ENCODE results near the gene SYT7.

Gene SYT7

DNA sequence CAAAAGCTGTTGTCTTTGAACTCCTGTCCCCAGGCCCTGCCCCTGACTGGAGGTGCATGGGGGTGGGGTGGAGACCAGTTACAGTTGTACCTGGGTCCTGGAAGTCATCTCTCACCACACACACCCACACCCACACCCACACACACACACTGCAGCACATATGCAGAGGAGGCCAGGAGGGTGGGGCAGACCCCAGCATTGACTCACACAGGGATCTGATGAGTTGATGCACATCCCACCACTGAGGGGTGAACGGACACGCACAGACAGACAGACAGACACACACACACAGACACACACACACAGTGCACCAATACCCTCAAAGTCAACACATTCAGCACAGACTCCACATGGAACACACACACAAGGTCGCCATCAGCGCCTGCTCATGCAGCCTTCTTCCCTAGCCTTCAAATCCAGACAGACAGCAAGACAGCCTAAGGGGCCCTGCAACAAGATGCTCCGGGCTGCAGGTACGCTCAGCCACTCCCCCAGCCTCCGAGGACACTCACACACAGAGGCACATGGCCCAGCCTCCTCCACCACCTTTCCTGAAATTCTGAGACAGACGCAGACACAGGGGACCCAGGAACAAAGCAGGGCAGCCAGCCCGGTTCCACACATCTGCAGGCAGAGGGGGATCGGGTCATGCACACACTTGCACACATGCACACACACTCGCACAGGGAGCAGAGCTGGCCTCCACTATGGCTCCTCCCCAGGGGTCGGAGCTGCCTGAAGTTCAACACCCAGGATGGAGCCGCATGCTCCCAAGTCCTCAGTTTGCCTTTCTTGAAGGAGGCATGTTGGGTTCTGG, 26.5 kb downstream of the SYT7 start:
- DNase-seq (no peak), ATAC-seq (peak; percentile 30)
- Mint-ChIP-seq H3K4me3 (no peak overlapping the region), H3K27me3 (peaks cover 82% of the 10 kb centered on the region), H3K4me1 (peaks cover 23% of the 10 kb centered on the region), H3K27ac (no peak overlapping the region), H3K9me3 (no peaks in the 10 kb centered on the region)

DNA sequence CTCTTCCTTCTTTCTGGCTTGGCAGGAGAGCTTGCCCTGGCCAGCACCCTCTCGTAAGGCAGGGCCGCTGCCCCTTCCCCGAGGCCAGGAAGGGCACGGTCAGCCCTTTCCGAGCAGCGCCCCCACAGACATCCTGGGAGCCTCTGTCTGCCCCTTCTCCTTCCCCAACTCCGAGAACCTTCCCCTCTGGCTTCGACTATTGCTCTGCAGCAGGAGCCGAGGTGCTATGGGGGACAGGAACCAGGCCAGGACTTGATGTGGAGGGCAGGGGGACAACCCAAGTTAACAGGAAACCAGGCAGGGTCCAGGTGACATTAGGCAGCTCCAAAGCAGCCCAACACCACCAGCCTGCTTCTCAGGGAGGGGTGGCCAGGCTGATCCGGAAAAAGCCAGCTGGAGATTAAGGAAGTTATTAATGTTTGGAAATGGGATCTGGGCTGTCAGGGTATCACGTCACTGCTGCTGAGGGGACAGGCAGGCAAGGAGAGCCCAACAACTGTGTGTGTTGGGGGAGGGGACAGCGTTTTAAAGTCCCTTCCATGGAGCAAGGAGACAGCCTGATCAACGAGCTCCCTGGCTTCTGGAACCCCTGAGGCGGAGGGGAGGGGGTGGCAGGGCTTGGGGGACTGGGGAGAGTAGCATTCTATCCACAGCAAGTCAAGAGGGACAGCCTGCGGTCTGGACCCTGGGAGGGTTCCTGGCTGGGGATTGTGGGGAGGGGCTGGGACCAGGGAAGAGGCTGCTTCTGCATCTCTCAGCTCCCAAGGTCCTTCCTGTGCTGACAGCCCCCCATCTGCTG, 27.3 kb downstream of the SYT7 start:
- H3K27ac Mint-ChIP-seq = no peak overlapping the region
- no peak for ATAC-seq
- no peaks in the 10 kb centered on the region for H3K9me3 Mint-ChIP-seq
- H3K4me3 Mint-ChIP-seq = no peak overlapping the region
- no peak for DNase-seq
- peaks cover 82% of the 10 kb centered on the region for H3K27me3 Mint-ChIP-seq
- H3K4me1 Mint-ChIP-seq = peaks cover 23% of the 10 kb centered on the region

DNA sequence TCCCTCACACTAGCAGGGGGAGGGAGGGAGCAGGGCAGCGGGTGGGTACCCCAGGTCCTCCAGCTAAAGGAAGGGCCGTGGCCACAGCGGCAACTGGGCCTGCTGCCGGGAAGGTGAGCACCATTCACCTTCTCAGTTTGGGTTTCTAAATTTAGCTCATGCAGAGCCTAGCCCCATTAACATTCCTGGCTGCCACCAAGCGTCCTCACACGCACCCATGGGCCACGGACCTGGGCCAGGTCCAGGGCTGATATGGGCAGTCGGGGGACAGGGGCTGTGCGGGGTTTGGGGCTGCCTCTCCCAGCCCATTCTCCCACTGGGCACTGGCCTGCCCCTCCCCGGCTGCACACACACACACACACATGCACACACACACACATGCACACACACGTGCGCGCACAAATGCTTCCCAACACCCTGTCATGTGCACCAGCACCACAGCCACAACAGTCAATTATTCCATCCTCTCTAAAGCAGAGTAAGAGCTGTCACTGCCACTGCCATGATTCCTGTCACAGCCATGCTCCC, 28.7 kb downstream of the SYT7 start:
- DNase-seq = no peak
- H3K4me3 Mint-ChIP-seq = no peak overlapping the region
- no peak overlapping the region for H3K27ac Mint-ChIP-seq
- no peak for ATAC-seq
- peaks cover 23% of the 10 kb centered on the region for H3K4me1 Mint-ChIP-seq
- no peaks in the 10 kb centered on the region for H3K9me3 Mint-ChIP-seq
- H3K27me3 Mint-ChIP-seq = peaks cover 77% of the 10 kb centered on the region

DNA sequence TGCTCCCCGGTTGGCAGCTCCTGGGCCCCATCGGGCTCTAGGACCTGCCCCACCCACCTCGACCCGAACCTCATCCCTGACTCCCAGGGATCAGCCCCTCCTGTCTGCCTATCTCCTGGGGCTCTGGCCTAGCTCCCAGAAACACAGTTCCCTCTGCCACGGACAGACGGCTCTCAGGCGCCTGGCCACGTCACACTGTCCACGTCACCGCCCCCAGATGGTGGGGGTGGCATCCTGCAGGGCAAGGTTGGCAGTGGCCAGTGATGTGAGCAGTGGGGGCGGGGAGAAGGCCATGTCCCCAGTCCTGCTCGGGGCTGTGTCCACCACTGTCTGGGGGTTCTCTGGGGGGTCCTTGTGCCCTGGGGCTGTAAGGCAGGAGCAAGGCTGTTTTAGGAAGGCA, 29.2 kb downstream of the SYT7 start:
- DNase-seq (no peak), ATAC-seq (no peak)
- no peak overlapping the region for H3K4me3 Mint-ChIP-seq
- H3K27me3 Mint-ChIP-seq = peaks cover 71% of the 10 kb centered on the region
- no peak overlapping the region for H3K27ac Mint-ChIP-seq
- H3K9me3 Mint-ChIP-seq = no peaks in the 10 kb centered on the region
- peaks cover 22% of the 10 kb centered on the region for H3K4me1 Mint-ChIP-seq

DNA sequence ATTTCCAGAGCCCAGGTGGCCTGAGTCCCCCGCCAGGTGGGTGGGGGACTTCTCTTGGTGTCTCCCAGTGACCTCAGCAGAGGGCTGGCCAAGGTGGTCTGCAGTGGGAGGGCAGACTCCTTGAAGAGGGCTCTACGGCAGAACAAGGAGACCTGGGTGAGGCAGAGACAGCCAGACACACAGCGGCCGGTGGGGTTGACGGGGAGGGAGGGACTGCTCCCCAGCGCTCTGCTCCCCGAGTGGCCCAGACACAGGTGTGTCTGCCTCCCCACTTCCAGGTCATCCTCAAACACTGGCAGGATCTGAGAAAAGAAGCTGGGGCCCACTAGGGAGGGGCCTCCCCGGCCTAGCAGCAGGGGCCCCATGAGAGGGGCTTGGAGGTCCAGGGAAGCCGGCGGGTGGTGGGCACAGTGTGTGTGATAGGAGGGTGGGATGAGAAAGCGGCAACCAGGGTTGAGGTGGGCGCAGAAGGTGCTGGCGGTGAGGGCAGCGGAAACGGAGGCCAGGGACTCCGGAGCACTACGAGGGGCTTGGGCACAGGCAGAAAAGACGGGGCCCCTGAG, 30.1 kb downstream of the SYT7 start:
- DNase-seq (no peak), ATAC-seq (no peak)
- peaks cover 18% of the 10 kb centered on the region for H3K4me1 Mint-ChIP-seq
- H3K4me3 Mint-ChIP-seq = no peak overlapping the region
- H3K9me3 Mint-ChIP-seq = no peaks in the 10 kb centered on the region
- H3K27me3 Mint-ChIP-seq = peaks cover 64% of the 10 kb centered on the region
- peak overlapping the region in 1 of 2 donors; percentile 57 for H3K27ac Mint-ChIP-seq

DNA sequence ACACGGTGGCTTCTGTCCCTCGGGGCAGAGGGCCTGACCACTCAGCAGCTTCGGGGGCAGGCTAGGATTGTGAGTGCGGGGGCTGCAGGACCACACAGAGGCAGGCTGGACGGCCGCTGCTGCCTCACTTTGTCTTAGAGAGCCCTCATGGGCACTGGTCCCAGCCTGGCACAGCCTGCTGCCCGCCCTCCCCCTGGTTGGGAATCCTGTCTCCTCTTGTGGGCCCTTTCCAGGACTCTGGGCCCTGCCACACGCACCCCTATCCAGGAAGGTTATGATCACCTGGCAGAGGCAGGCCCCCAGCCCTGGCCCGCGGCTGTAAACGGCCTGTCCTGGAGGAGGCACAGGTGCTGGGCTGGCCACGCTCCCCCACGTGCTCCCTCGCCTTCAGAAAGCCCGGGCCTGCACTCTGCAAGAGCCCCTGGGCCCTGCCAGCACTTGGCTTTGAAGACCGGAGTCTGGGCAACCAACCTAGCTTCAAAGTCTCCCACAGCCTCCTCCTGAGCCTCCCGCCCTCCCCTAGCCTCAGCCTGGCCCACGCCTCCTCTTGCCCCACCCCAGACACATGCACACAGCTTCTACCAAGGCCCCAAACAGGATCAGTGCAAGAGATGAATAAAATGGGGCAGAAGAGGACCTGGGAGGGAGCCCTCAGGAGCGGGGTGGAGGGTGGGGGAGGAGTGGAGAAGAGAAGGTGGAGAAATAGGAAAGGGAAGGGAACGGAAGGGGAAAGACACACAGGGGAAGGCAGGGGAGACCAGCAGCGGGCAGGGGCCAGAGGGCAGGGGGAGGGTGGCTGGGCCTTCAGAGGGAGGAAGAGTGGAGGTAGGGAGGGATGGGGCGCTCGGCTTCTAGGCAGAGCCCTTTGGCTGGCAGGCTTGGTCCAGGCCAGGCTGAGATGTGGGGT, 31.0 kb downstream of the SYT7 start:
- Mint-ChIP-seq H3K9me3 (no peaks in the 10 kb centered on the region), H3K27me3 (peaks cover 64% of the 10 kb centered on the region), H3K4me3 (no peak overlapping the region), H3K4me1 (peaks cover 18% of the 10 kb centered on the region), H3K27ac (no peak overlapping the region)
- DNase-seq (no peak), ATAC-seq (no peak)

DNA sequence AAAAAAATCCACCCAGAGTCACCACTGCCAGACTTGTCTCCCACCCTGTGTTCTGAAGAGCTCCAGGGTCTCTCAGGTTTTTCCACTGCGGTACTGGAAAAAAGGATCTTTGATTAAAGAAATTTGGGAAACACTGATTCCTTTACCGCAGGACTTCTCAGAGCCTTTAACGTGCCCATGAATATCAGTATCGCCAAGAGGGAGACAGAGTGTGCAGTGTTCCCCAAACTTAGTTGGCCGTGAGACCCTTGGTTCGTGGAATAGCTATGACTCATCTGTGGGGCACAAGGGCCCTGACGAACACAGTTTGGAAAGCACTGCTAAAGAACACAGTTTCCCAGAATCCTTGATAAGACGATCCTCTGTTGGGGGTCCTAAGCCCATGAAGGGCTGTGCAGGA, 31.7 kb downstream of the SYT7 start:
- DNase-seq (no peak), ATAC-seq (no peak)
- peaks cover 12% of the 10 kb centered on the region for H3K4me1 Mint-ChIP-seq
- H3K4me3 Mint-ChIP-seq = no peak overlapping the region
- no peak overlapping the region for H3K27ac Mint-ChIP-seq
- no peaks in the 10 kb centered on the region for H3K9me3 Mint-ChIP-seq
- H3K27me3 Mint-ChIP-seq = peaks cover 59% of the 10 kb centered on the region

DNA sequence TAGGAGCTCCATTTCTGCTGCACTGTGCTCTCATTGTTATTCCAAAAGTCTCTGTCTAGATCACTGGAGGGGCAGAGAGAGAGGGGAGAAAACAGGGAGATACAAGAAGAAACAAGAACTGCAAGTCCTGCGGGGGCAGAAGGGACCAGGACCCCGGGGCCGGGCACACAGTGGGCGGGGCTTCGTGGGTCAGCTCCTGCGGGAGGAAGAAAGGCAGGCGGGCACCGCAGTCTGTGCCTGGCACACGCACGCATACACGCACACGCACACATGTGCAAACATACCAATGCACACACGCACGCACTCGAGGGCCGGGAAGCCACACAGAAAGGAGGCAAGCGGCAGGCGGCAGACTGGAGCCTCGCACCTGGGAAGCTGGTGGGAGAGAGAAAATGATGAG, 33.6 kb downstream of the SYT7 start:
- ATAC-seq (no peak), DNase-seq (no peak)
- Mint-ChIP-seq H3K27me3 (peaks cover 42% of the 10 kb centered on the region), H3K4me3 (no peak overlapping the region), H3K9me3 (no peaks in the 10 kb centered on the region), H3K4me1 (no peaks in the 10 kb centered on the region), H3K27ac (no peak overlapping the region)

DNA sequence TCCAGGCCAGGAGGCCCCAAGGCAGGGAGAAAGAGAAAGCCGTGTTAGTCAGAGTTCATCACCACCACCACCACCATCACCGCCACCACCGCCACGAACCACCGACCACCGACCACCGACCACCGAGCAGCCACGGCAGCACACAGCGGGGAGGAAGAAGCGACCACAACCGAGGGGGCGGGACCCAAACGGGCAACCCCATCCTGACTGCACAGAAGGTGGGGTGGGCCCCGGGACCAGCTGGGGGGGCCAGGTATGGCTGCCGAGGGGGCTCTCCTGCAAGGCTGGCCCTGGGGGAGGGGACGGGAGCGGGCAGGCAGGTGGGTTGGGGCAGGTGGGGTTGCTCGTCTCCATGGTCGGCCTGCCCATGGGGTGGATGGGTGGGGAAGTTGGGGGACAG, 34.2 kb downstream of the SYT7 start:
- ATAC-seq (no peak), DNase-seq (peak in 1 of 2 donors; percentile 20)
- no peak overlapping the region for H3K4me3 Mint-ChIP-seq
- H3K4me1 Mint-ChIP-seq = no peaks in the 10 kb centered on the region
- H3K9me3 Mint-ChIP-seq = no peaks in the 10 kb centered on the region
- H3K27ac Mint-ChIP-seq = no peak overlapping the region
- peaks cover 44% of the 10 kb centered on the region for H3K27me3 Mint-ChIP-seq

DNA sequence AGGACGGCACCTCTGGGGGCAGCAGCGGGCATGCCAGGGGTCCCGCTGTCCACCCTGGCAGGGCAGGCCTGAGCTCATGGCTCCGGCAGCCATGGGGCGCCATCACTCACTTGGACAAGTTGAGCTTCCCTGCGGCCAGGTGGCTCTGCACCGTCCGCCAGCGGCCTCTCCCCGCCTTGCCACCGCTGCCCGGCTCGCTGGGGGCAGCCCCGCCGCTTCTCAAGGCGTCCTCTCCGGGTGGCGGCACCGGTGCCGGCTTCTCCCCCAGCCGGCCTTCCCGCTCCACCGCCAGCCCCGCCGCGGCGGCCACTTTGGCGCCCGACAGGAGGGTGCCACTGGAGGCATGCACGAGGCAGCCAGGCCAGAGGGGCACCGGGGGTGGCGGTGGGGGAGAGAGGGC, 35.0 kb downstream of the SYT7 start:
- DNase-seq (no peak), ATAC-seq (no peak)
- H3K27me3 Mint-ChIP-seq = peaks cover 44% of the 10 kb centered on the region
- H3K4me3 Mint-ChIP-seq = no peak overlapping the region
- no peak overlapping the region for H3K27ac Mint-ChIP-seq
- H3K4me1 Mint-ChIP-seq = no peaks in the 10 kb centered on the region
- H3K9me3 Mint-ChIP-seq = no peaks in the 10 kb centered on the region

DNA sequence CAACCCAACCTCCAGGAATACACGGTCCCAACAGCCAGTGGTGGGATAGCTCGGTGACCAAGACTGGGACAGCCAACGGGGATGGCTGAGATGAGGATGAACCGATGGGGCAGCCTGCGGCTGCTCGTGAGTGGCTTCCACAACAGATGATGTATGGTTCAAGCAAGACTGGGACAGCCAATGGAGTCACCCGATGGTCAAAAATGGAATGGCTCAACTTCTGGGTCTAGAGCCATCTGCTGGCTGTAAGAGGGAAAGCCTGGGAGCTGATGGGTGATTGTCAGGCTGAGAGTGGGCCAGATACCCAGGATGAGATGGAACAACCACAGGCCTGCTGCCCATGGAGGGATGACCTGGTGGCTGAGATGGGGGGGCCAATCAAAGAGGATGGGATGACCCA, 35.5 kb downstream of the SYT7 start:
- peaks cover 44% of the 10 kb centered on the region for H3K27me3 Mint-ChIP-seq
- DNase-seq (no peak), ATAC-seq (no peak)
- H3K4me1 Mint-ChIP-seq = no peaks in the 10 kb centered on the region
- no peaks in the 10 kb centered on the region for H3K9me3 Mint-ChIP-seq
- peak overlapping the region in 1 of 2 donors; percentile 2 for H3K27ac Mint-ChIP-seq
- no peak overlapping the region for H3K4me3 Mint-ChIP-seq

DNA sequence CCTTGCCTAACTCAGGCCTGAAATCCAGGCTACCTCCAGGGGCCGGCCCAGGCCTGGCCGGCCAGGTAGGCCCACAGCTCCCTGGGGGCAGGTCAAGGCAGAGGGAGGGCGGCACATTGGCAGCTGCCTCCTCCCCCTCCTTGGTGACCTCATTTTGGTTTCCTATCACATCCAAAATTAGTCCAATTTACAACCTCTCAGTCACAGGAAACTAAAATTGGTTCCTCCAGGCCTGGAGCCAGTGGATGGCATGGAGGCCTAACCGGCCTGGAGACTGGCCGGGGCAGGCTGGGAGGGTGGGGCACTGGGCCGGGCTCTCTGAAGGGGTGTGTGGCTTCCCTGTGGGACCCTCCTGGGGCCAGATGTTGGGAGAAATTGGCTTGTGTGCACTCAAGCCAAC, 36.4 kb downstream of the SYT7 start:
- Mint-ChIP-seq H3K4me3 (no peak overlapping the region), H3K27me3 (peaks cover 53% of the 10 kb centered on the region), H3K27ac (no peak overlapping the region), H3K4me1 (no peaks in the 10 kb centered on the region), H3K9me3 (no peaks in the 10 kb centered on the region)
- ATAC-seq = no peak
- DNase-seq = no peak

DNA sequence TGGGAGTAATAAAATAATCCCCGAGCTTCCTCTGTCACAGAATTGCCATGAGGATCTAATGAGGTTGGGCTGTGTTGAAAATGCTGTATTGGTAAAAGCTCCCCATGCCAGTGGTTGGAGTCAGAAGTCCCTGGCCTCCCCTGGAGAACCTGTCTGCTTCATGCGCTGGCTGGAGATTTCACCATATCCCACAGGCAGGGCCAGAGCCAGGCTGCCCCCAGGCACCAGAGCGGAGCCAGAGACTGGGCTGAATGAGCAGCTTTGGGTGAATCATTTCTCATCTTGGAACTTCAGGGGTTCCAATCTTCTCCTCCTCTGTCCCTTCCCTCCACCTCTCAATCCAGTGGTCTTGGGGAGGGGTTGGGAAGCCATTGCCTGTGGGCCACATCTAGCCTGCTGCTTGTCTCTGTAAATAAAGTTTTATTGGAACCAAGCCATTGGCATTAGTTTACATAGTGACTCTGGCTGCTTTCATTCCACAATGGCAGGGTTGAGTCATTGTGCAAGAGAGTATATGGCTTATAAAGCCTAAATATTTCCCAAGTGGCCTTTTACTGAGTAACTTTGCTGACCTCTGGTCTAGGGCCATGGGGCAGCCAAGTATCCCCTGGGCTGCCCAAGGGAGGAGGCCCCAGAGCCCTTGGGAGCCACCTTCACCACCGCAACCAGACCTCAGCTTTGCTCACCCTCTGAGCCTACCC, 37.1 kb downstream of the SYT7 start:
- Mint-ChIP-seq H3K27me3 (peaks cover 53% of the 10 kb centered on the region), H3K27ac (no peak overlapping the region), H3K9me3 (no peaks in the 10 kb centered on the region), H3K4me3 (no peak overlapping the region), H3K4me1 (no peaks in the 10 kb centered on the region)
- no peak for ATAC-seq
- DNase-seq = no peak

DNA sequence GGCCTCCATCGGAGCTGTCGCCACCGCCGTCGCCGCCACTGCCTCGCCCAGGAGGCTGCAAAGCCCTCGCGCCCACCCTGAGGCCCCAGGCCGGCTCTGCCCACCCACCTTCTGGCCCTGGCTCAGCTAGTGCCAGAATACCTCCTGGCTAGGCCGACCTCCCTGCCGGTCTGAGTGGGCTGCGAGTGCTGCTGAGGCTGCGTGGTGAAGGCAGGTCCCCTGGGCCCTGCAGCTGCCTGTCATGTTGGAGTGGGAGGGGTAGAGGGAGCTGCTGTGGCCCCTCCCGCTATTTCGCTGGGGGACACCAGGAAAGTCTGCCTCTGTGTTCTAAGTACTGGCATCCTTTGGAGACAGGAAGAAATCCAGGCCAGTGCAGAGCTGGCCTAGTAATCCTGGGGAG, 38.2 kb downstream of the SYT7 start:
- H3K4me3 Mint-ChIP-seq = no peak overlapping the region

More for the DNA sequence above, 38.2 kb downstream of the SYT7 start:
- Mint-ChIP-seq H3K4me1 (no peaks in the 10 kb centered on the region), H3K9me3 (no peaks in the 10 kb centered on the region), H3K27ac (no peak overlapping the region), H3K27me3 (peaks cover 51% of the 10 kb centered on the region)
- DNase-seq (no peak), ATAC-seq (no peak)

Data from stimulated activated naive CD8-positive, alpha-beta T cell treated with anti-CD3 and anti-CD28 coated beads, Interleukin-15, amount 100 ng/mL, for 72 hours (primary cell).